SK-N-SH (cell line): ENCODE data around the gene NAALADL2. TPM values are rescaled to one million over a fixed set of nuclear protein-coding genes. Genes with fewer than 3 reads are reported as not detected.

Experiments
- CTCF ChIA-PET: fragments of 300-600, 350-600 bp; formaldehyde crosslinking; extraction: SDS; loops from one replicate; lab custom pipeline; 2021; lab: Yijun Ruan, JAX
- POLR2A ChIA-PET: fragments of 350-600 bp; sonication (Branson Sonifier 250); formaldehyde crosslinking; extraction: SDS; loops from one replicate; lab custom pipeline; 2020; ENCODE audit warnings: antibody characterized with exemption, inconsistent platforms; lab: Yijun Ruan, JAX
- DNase-seq: peaks from one replicate; pipeline ENCODE4 v3.0.0; 2012
- H2AFZ ChIP-seq: fragments of 200-600 bp; sonication (generic); 2 replicates; pipeline ENCODE4 v1.8.1; 2016; ENCODE audit warnings: antibody characterized with exemption, mild to moderate bottlenecking, low read depth
- H3F3A ChIP-seq: fragments of 200-600 bp; sonication (generic); replicated peaks from 2 replicates; pipeline ENCODE3; 2016; ENCODE audit warnings: antibody characterized with exemption, mild to moderate bottlenecking; ENCODE audit not compliant: insufficient read depth
- H3K27ac ChIP-seq, 2 experiments: fragments of 200-500 bp in 1 of 2; fragments of 200-600 bp in 1 of 2; sonication (Bioruptor generic) in 1 of 2; sonication (generic), shearing (Covaris generic) in 1 of 2; 2 replicates each; pipeline versions ENCODE4 v1.5.1 to v1.6.1; 2014 to 2016; ENCODE audit warnings: low read depth in 2 of 2, inconsistent platforms in 1 of 2, low read length in 1 of 2, mild to moderate bottlenecking in 1 of 2, mixed read lengths in 1 of 2
- H3K27me3 ChIP-seq: fragments of 200-600 bp; sonication (generic), shearing (Covaris generic); 2 replicates; pipeline ENCODE4 v1.6.1; 2016; ENCODE audit warnings: mixed run types; ENCODE audit not compliant: insufficient read depth
- H3K36me3 ChIP-seq, 2 experiments: fragments of 200-500 bp in 1 of 2; fragments of 200-600 bp in 1 of 2; sonication (Bioruptor generic) in 1 of 2; sonication (generic) in 1 of 2; replicated peaks in 1 of 2; 2 replicates each; pipeline versions ENCODE3 to v1.5.1; 2014 to 2016; ENCODE audit warnings: low read length in 1 of 2, mild to moderate bottlenecking in 1 of 2; ENCODE audit not compliant: insufficient read depth in 2 of 2, control insufficient read depth in 1 of 2
- H3K4me1 ChIP-seq, 2 experiments: fragments of 200-500 bp in 1 of 2; fragments of 200-600 bp in 1 of 2; sonication (Bioruptor generic) in 1 of 2; sonication (generic), shearing (Covaris generic) in 1 of 2; 2 replicates each; pipeline versions ENCODE4 v1.5.1 to v1.6.1; 2014 to 2016; ENCODE audit warnings: low read depth in 1 of 2, low read length in 1 of 2, mixed run types in 1 of 2; ENCODE audit not compliant: insufficient read depth in 2 of 2, control insufficient read depth in 1 of 2
- H3K4me2 ChIP-seq: fragments of 200-600 bp; sonication (generic), shearing (Covaris generic); 2 replicates; pipeline ENCODE4 v1.6.1; 2017; ENCODE audit warnings: mixed run types
- H3K4me3 ChIP-seq, 2 experiments: fragments of 200-500 bp in 1 of 2; fragments of 200-600 bp in 1 of 2; sonication (Bioruptor generic) in 1 of 2; sonication (generic), shearing (Covaris generic) in 1 of 2; 2 replicates each; pipeline versions ENCODE4 v1.5.1 to v1.8.1; 2014 to 2016; ENCODE audit warnings: low read depth in 2 of 2, inconsistent platforms in 1 of 2, low read length in 1 of 2, mild to moderate bottlenecking in 1 of 2, mixed read lengths in 1 of 2, moderate library complexity in 1 of 2
- H3K79me2 ChIP-seq: fragments of 200-600 bp; sonication (generic); 2 replicates; pipeline ENCODE4 v1.8.1; 2017; ENCODE audit warnings: mild to moderate bottlenecking; ENCODE audit not compliant: insufficient read depth
- H3K9ac ChIP-seq: fragments of 200-600 bp; sonication (generic); 2 replicates; pipeline ENCODE4 v1.6.1; 2017; ENCODE audit warnings: mixed run types
- H3K9me2 ChIP-seq: fragments of 200-600 bp; sonication (generic); 2 replicates; pipeline ENCODE4 v1.6.1; 2017; ENCODE audit warnings: mixed run types
- H3K9me3 ChIP-seq: fragments of 200-600 bp; sonication (generic); 2 replicates; pipeline ENCODE4 v1.6.1; 2017; ENCODE audit warnings: mixed run types, mild to moderate bottlenecking, moderate library complexity
- H4K20me1 ChIP-seq: fragments of 200-600 bp; sonication (generic); 2 replicates; pipeline ENCODE4 v1.6.1; 2017; ENCODE audit warnings: mild to moderate bottlenecking, mixed run types; ENCODE audit not compliant: insufficient read depth
- CTCF ChIP-seq: fragments of 200-600 bp; sonication (generic); IDR thresholded peaks from 2 replicates; pipeline ENCODE4 v1.6.1; 2017; ENCODE audit warnings: antibody characterized with exemption, mild to moderate bottlenecking, moderate library complexity
- ELF1 ChIP-seq: IDR thresholded peaks from 2 replicates; pipeline ENCODE4 v1.4.0; 2012
- EP300 ChIP-seq, 2 experiments: IDR thresholded peaks; 2 replicates each; pipeline versions ENCODE4 v1.4.0 to v1.6.1; 2012; ENCODE audit warnings: borderline replicate concordance in 1 of 2, low read depth in 1 of 2, low read length in 1 of 2
- FOXM1 ChIP-seq: IDR thresholded peaks from 2 replicates; pipeline ENCODE4 v1.4.0; 2012; ENCODE audit warnings: low read depth, mild to moderate bottlenecking
- IRF3 ChIP-seq: fragments of 150-350 bp; IDR thresholded peaks from 2 replicates; pipeline ENCODE4 v1.6.1; 2016; ENCODE audit warnings: mild to moderate bottlenecking, low read depth, low read length
- MAX ChIP-seq: IDR thresholded peaks from 2 replicates; pipeline ENCODE4 v1.4.0; 2012; ENCODE audit warnings: low read depth
- MEF2A ChIP-seq: IDR thresholded peaks from 2 replicates; pipeline ENCODE4 v1.4.0; 2012; ENCODE audit warnings: low read depth, borderline replicate concordance
- NFIC ChIP-seq: IDR thresholded peaks from 2 replicates; pipeline ENCODE4 v1.4.0; 2012; ENCODE audit warnings: borderline replicate concordance
- NRF1 ChIP-seq: IDR thresholded peaks from 2 replicates; pipeline ENCODE4 v1.6.1; 2012; ENCODE audit warnings: low read depth, mild to moderate bottlenecking, low read length
- PBX3 ChIP-seq: IDR thresholded peaks from 2 replicates; pipeline ENCODE4; 2012
- POLR2AphosphoS5 ChIP-seq: IDR thresholded peaks from 2 replicates; pipeline ENCODE4 v1.6.1; 2012; ENCODE audit warnings: low read depth, low read length
- RAD21 ChIP-seq: IDR thresholded peaks from 2 replicates; pipeline ENCODE4 v1.6.1; 2012; ENCODE audit warnings: mild to moderate bottlenecking, low read length
- RCOR1 ChIP-seq: fragments of 150-350 bp; IDR thresholded peaks from 2 replicates; pipeline ENCODE4 v1.6.1; 2017; ENCODE audit warnings: antibody characterized with exemption, low read length
- RFX5 ChIP-seq: IDR thresholded peaks from 2 replicates; pipeline ENCODE4 v1.6.1; 2012; ENCODE audit warnings: mild to moderate bottlenecking, improper control_type of control experiment, low read length
- RXRA ChIP-seq: IDR thresholded peaks from 2 replicates; pipeline ENCODE4 v1.4.0; 2012; ENCODE audit warnings: low read depth, mild to moderate bottlenecking, borderline replicate concordance
- SMC3 ChIP-seq: IDR thresholded peaks from 2 replicates; pipeline ENCODE4 v1.6.1; 2012; ENCODE audit warnings: low read depth, low read length, improper control_type of control experiment
- TAF1 ChIP-seq: IDR thresholded peaks from 2 replicates; pipeline ENCODE4 v1.6.1; 2012; ENCODE audit warnings: low read depth, mild to moderate bottlenecking, low read length, moderate library complexity, borderline replicate concordance
- TCF12 ChIP-seq: IDR thresholded peaks from 2 replicates; pipeline ENCODE4 v1.4.0; 2012
- TEAD4 ChIP-seq: IDR thresholded peaks from 2 replicates; pipeline ENCODE4 v1.4.0; 2012; ENCODE audit warnings: mild to moderate bottlenecking, borderline replicate concordance; ENCODE audit not compliant: insufficient read depth
- YY1 ChIP-seq: IDR thresholded peaks from 2 replicates; pipeline ENCODE4 v1.4.0; 2012; ENCODE audit warnings: low read depth, mild to moderate bottlenecking
- ZBTB33 ChIP-seq: IDR thresholded peaks from 2 replicates; pipeline ENCODE4 v1.4.0; 2012; ENCODE audit warnings: low read depth, borderline replicate concordance
- WGBS: methylation state at CpG from one replicate; pipeline ENCODE4 v1.1.6; 2017; ENCODE audit warnings: low lambda C conversion rate; 5-methylcytosine and 5-hydroxymethylcytosine counted together
- polyA plus RNA-seq, 3 experiments: library from polyadenylated mRNA; depleted of rRNA; stranded (reverse); fragments of >200 nt; gene quantifications; 2 replicates each; pipeline ENCODE4 v1.2.3, GENCODE V29; 2012

NAALADL2 gene
- polyA plus RNA-seq, 1 of the 3 experiments (the other 2 are of a cell fraction), result 1.2 TPM

- Histone ChIP-seq H3F3A (no peaks in the 10 kb centered on the region), H4K20me1 (no peaks in the 10 kb centered on the region), H3K4me1 (no peaks in the 10 kb centered on the region), H3K36me3 (peaks cover 0 to 6% of the 10 kb centered on the region in 2 experiments), H3K27me3 (no peaks in the 10 kb centered on the region), H3K27ac (no peak overlapping the region), H3K4me2 (no peak overlapping the region), H3K79me2 (no peaks in the 10 kb centered on the region), H3K9ac (no peak overlapping the region), H3K4me3 (no peak overlapping the region), H3K9me2 (no peaks in the 10 kb centered on the region), H2AFZ (no peak overlapping the region), H3K9me3 (peaks cover 7% of the 10 kb centered on the region)
- no peak for TF ChIP-seq MAX
- TF ChIP-seq RXRA, result no peak
- no peak for TF ChIP-seq SMC3
- TF ChIP-seq POLR2AphosphoS5, result no peak
- no peak for TF ChIP-seq YY1
- no peak for TF ChIP-seq ZBTB33
- no peak for TF ChIP-seq EP300 (IDR thresholded peaks at IDR 0.05; ENCODE audit: borderline replicate concordance in 1 of 2, low read depth in 1 of 2, low read length in 1 of 2)
- no peak for TF ChIP-seq TAF1
- no peak for TF ChIP-seq TEAD4
- no peak for TF ChIP-seq RAD21
- no peak for TF ChIP-seq NRF1
- no peak for TF ChIP-seq FOXM1
- no peak for TF ChIP-seq CTCF
- TF ChIP-seq RFX5, result no peak
- TF ChIP-seq NFIC, result no peak
- POLR2A ChIA-PET, result no interaction called here
- DNase-seq, result no peak
- CTCF ChIA-PET, result interaction anchor here (1.4 kb wide), 1 partner anchor 9 kb away, joined by 4 read pairs; no protein-coding TSS in a partner anchor
- WGBS, result 66% methylated on average over 3 of the region's 3 CpGs
These were observed 820.4 kb downstream of the NAALADL2 start for GRCh38 chr3:175679568-175679967.

- DNase-seq, result no peak
- Histone ChIP-seq H3K36me3 (no peaks in the 10 kb centered on the region), H3K4me3 (no peak overlapping the region), H3K27ac (no peak overlapping the region), H3F3A (no peaks in the 10 kb centered on the region), H3K79me2 (no peaks in the 10 kb centered on the region), H3K27me3 (no peaks in the 10 kb centered on the region), H3K9ac (no peak overlapping the region), H3K4me1 (no peaks in the 10 kb centered on the region), H3K4me2 (no peak overlapping the region), H2AFZ (no peak overlapping the region), H3K9me2 (no peaks in the 10 kb centered on the region), H3K9me3 (no peaks in the 10 kb centered on the region), H4K20me1 (no peaks in the 10 kb centered on the region)
- POLR2A ChIA-PET, result no interaction called here
- CTCF ChIA-PET, result no interaction called here
- WGBS, result 77% methylated on average over 2 of the region's 2 CpGs
- TF ChIP-seq IRF3 (no peak), ELF1 (no peak), PBX3 (no peak), MEF2A (no peak), RCOR1 (no peak), ZBTB33 (no peak), SMC3 (no peak), TCF12 (no peak), FOXM1 (no peak)
These were observed 833.1 kb downstream of the NAALADL2 start for GRCh38 chr3:175692256-175692655.
